Choroid plexus epithelial cell (primary cell): Measurements from ENCODE around the gene ASGR1.
A peak's percentile ranks its signal among the peaks of the same experiment; 100 is the strongest.
"Not testable (repeated sequence)": the region's sequence is repeated elsewhere in the genome, so short reads cannot be mapped to it uniquely, and the experiment has no call there.

ENCODE experiments used
- DNase-seq: peaks from one replicate; pipeline ENCODE4 v3.0.0-alpha.2; 2010; ENCODE audit warnings: low read depth
- H3K4me3 ChIP-seq: 2 replicates; pipeline ENCODE4 v1.5.1; 2011; ENCODE audit warnings: low read depth, mild to moderate bottlenecking, control low read depth, low read length, moderate library complexity
- CTCF ChIP-seq: conservative IDR thresholded peaks from 2 replicates; pipeline ENCODE4 v1.5.1; 2011; ENCODE audit warnings: low read depth, mild to moderate bottlenecking, control low read depth, inconsistent platforms, low read length, moderate library complexity

Gene ASGR1

GRCh38 chr17:7132511-7133094, 46.6 kb downstream of the ASGR1 start:
- no peak overlapping the region for H3K4me3 ChIP-seq
- peak; percentile 59 for DNase-seq
- TF ChIP-seq CTCF, result no peak

GRCh38 chr17:7131423-7131791, 47.8 kb downstream of the ASGR1 start:
- no peak for TF ChIP-seq CTCF
- no peak overlapping the region for H3K4me3 ChIP-seq
- no peak for DNase-seq

- no peak overlapping the region for H3K4me3 ChIP-seq
- peak; percentile 13 for DNase-seq
- TF ChIP-seq CTCF, result no peak
Observed at GRCh38 chr17:7130621-7131422, 48.3 kb downstream of the ASGR1 start.

- no peak overlapping the region for H3K4me3 ChIP-seq
- no peak for TF ChIP-seq CTCF
- no peak for DNase-seq
Observed at GRCh38 chr17:7129311-7129710, 49.9 kb downstream of the ASGR1 start.

- H3K4me3 ChIP-seq, result no peak overlapping the region
- no peak for TF ChIP-seq CTCF
- no peak for DNase-seq
Observed at GRCh38 chr17:7128160-7128559, 51.0 kb downstream of the ASGR1 start.

- not testable (repeated sequence) for H3K4me3 ChIP-seq, DNase-seq
Observed at GRCh38 chr17:7127501-7127900, 51.7 kb downstream of the ASGR1 start.

GRCh38 chr17:7126386-7126785, 52.8 kb downstream of the ASGR1 start:
- H3K4me3 ChIP-seq, DNase-seq: not testable (repeated sequence)

GRCh38 chr17:7124923-7125322, 54.2 kb downstream of the ASGR1 start:
- DNase-seq, result no peak
- H3K4me3 ChIP-seq, result no peak overlapping the region
- no peak for TF ChIP-seq CTCF
